Activated CD4-positive, alpha-beta T cell treated with anti-CD3 and anti-CD28 coated beads, Interleukin-2, amount 10 ng/mL, durations not matched to agents 24 days and 14 days (primary cell): ENCODE data around the gene SLC35F3. TPM values are rescaled to one million over a fixed set of nuclear protein-coding genes. Genes with fewer than 3 reads are reported as not detected.
"Not testable (repeated sequence)": the region's sequence is repeated elsewhere in the genome, so short reads cannot be mapped to it uniquely, and the experiment has no call there.

ENCODE experiments used
- DNase-seq: peaks from one replicate; pipeline ENCODE4 v3.0.0; 2022
- H3K27ac Mint-ChIP-seq: one replicate; pipeline ENCODE4 v1.8.0; 2022; ENCODE audit warnings: mild to moderate bottlenecking, mixed read lengths
- H3K27me3 Mint-ChIP-seq: one replicate; pipeline ENCODE4 v1.8.0; 2022; ENCODE audit warnings: mixed read lengths
- H3K36me3 Mint-ChIP-seq: one replicate; pipeline ENCODE4 v1.8.0; 2022; ENCODE audit warnings: low read depth, mild to moderate bottlenecking, mixed read lengths
- H3K4me1 Mint-ChIP-seq: one replicate; pipeline ENCODE4 v1.8.0; 2021; ENCODE audit warnings: mixed read lengths
- H3K4me3 Mint-ChIP-seq: one replicate; pipeline ENCODE4 v1.8.0; 2022; ENCODE audit warnings: mild to moderate bottlenecking, moderate library complexity, mixed read lengths
- H3K9me3 Mint-ChIP-seq: one replicate; pipeline ENCODE4 v1.8.0; 2021; ENCODE audit warnings: mixed read lengths
- intact Hi-C: fragments of 100-400 bp; cut with micrococcal nuclease; formaldehyde crosslinking; loops from one replicate; pipeline ENCODE4 v1.15.1; 2023
- total RNA-seq: library from RNA; stranded (reverse); gene quantifications from 2 replicates; pipeline ENCODE4 v1.2.3, GENCODE V29; 2022

SLC35F3 gene
- total RNA-seq, 1 donor from 2014 or later: 10.9 TPM

- Mint-ChIP-seq H3K27ac (no peak overlapping the region), H3K36me3 (peaks cover 10% of the 10 kb centered on the region), H3K27me3 (peaks cover 6% of the 10 kb centered on the region), H3K4me3 (no peak overlapping the region), H3K4me1 (no peaks in the 10 kb centered on the region), H3K9me3 (peaks cover 14% of the 10 kb centered on the region)
- intact Hi-C loops: no loop called here
- no peak for DNase-seq
These were observed 381.7 kb downstream of the SLC35F3 start for GRCh38 chr1:234286206-234286605.

GRCh38 chr1:234288946-234289345 is 384.5 kb downstream of the SLC35F3 start:
- Mint-ChIP-seq H3K36me3 (peaks cover 7% of the 10 kb centered on the region), H3K27ac (no peak overlapping the region), H3K27me3 (peaks cover 6% of the 10 kb centered on the region), H3K9me3 (peaks cover 14% of the 10 kb centered on the region), H3K4me1 (no peaks in the 10 kb centered on the region), H3K4me3 (no peak overlapping the region)
- intact Hi-C loops: no loop called here
- DNase-seq: no peak

DNA sequence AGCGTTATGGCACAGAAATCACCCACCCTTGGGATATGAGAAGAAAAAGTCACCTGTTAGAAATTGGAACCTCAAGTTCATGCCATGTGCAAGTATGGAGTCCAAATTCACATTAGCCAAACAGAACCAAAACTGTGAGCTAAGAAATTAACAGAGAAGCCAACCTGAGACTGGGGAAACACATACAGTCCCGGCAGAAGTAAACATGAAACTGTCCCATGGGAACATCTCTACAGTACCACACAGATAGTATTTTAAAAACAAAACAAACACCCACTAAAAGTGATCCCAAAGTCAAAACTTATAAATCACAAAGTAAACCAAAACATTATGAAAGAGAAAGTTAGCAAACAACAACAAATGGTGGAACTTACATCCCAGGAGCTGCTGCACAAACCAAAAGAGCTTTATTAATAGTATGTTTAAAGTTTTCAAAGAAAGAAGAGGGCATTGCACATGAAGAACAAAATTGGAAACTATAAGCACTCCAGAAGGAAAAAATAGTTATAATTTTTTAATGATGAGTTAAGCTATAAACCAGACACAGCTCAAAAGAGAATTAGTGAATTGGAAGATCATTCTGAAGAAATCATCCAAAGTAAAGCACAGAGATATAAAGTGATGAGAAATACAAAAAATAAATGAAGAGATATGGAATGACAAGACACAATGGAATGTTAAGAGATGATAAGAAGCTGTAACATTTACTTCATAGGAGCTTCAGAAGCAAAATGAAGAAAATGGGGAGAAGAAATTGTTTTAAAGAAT is 385.2 kb downstream of the SLC35F3 start:
- no peak for DNase-seq
- H3K9me3 Mint-ChIP-seq: peaks cover 14% of the 10 kb centered on the region
- H3K27ac Mint-ChIP-seq: no peak overlapping the region
- peaks cover 3% of the 10 kb centered on the region for H3K27me3 Mint-ChIP-seq
- no peaks in the 10 kb centered on the region for H3K4me1 Mint-ChIP-seq
- H3K36me3 Mint-ChIP-seq: peaks cover 7% of the 10 kb centered on the region
- no peak overlapping the region for H3K4me3 Mint-ChIP-seq
- intact Hi-C loops: no loop called here

GRCh38 chr1:234292011-234292410 is 387.5 kb downstream of the SLC35F3 start:
- Mint-ChIP-seq H3K4me3 (no peak overlapping the region), H3K27me3 (peaks cover 6% of the 10 kb centered on the region), H3K27ac (no peak overlapping the region), H3K9me3 (peaks cover 14% of the 10 kb centered on the region), H3K4me1 (no peaks in the 10 kb centered on the region), H3K36me3 (peaks cover 7% of the 10 kb centered on the region)
- intact Hi-C loops: no loop called here
- no peak for DNase-seq

DNA sequence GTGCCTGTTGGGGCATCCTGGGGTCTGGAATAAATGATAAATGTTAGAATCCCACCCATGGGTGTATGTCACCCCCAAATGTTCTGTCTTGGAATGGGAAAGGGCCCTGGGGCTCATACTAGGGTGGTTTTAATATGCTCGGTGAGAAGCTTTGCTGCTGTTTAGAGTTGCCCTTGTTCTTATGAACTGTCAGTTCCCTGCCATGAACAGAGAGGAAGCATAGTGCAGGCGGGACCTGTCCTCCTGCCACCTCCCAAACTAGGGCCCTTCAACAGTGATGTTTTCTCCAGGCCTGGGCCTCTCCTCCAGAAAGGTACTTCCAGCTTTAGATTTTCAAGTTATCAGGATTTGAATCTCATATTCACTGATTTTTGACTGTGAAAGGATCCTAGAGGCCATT is 388.1 kb downstream of the SLC35F3 start:
- no peak overlapping the region for H3K4me3 Mint-ChIP-seq

DNA sequence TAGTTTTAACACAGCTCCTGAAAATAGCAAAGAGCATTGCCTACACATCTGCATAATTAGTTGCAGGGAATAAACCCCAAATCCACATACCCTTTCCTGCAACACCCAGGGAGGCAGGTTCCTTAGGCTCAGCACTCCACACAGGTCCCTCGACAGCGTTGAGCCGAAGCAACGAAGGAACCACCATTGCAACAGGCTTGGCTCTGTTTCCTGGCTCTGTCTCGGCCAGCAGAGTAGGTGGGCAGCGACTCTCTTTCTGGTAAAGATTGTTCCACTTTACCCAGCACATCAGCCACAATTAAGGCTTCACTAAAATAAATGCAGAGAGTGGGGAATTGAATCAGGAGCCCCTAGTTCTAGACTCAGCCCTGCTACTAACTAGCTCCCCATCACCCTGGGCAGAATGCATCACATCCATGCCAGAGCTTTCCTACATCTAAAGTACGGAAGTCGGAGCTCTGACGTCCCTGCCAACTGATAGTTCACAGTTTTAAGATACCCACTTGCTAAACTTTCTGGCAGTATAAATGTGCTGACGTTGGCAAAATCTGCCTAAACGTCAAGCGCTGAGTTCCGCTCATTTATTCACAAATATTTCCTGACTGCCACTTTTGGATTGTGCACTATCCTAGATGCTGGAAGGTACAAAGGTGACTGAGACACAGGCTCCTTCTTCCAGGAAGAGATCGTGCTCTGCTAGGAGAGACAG is 389.8 kb downstream of the SLC35F3 start:
- peaks cover 6% of the 10 kb centered on the region for H3K36me3 Mint-ChIP-seq
- no peak for DNase-seq
- no peak overlapping the region for H3K27ac Mint-ChIP-seq
- intact Hi-C loops: no loop called here
- no peaks in the 10 kb centered on the region for H3K4me1 Mint-ChIP-seq
- H3K27me3 Mint-ChIP-seq: peaks cover 16% of the 10 kb centered on the region
- H3K9me3 Mint-ChIP-seq: peaks cover 8% of the 10 kb centered on the region
- no peak overlapping the region for H3K4me3 Mint-ChIP-seq

More for the DNA sequence above, 388.1 kb downstream of the SLC35F3 start:
- Mint-ChIP-seq H3K36me3 (peaks cover 7% of the 10 kb centered on the region), H3K4me1 (no peaks in the 10 kb centered on the region), H3K27ac (no peak overlapping the region), H3K27me3 (peaks cover 10% of the 10 kb centered on the region), H3K9me3 (peaks cover 14% of the 10 kb centered on the region)
- DNase-seq: no peak
- intact Hi-C loops: no loop called here

- H3K27me3 Mint-ChIP-seq: peaks cover 16% of the 10 kb centered on the region
- H3K36me3 Mint-ChIP-seq: peaks cover 1% of the 10 kb centered on the region
- intact Hi-C loops: no loop called here
- no peak for DNase-seq
- H3K9me3 Mint-ChIP-seq: peaks cover 1% of the 10 kb centered on the region
- H3K4me1 Mint-ChIP-seq: no peaks in the 10 kb centered on the region
- no peak overlapping the region for H3K4me3 Mint-ChIP-seq
- no peak overlapping the region for H3K27ac Mint-ChIP-seq
These were observed 390.6 kb downstream of the SLC35F3 start for GRCh38 chr1:234295068-234295467.

- H3K4me1 Mint-ChIP-seq: no peaks in the 10 kb centered on the region
- DNase-seq: no peak
- H3K36me3 Mint-ChIP-seq: no peaks in the 10 kb centered on the region
- H3K4me3 Mint-ChIP-seq: no peak overlapping the region
- H3K27me3 Mint-ChIP-seq: peaks cover 16% of the 10 kb centered on the region
- intact Hi-C loops: no loop called here
- H3K27ac Mint-ChIP-seq: no peak overlapping the region
- H3K9me3 Mint-ChIP-seq: no peaks in the 10 kb centered on the region
These were observed 391.1 kb downstream of the SLC35F3 start for GRCh38 chr1:234295626-234296025.

DNA sequence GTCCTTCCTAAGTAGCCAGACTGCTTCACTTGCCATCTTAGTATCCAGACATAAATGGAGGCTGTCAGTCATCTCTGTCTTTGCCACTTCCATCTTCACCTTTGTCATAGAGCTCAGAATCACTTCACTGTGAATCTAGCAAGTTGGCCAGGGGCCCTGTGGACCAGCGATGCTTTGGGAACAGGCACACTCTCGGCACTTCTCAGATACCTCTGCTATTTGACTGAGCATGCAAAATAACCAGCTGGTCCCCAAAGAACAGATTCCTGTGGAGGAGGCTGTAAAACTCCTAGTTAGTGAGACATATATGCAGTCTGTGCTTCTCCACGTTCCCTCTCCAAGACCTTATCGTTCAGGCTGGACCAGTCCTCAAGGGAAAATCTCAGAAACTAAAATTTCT is 392.0 kb downstream of the SLC35F3 start:
- H3K9me3 Mint-ChIP-seq: no peaks in the 10 kb centered on the region
- no peak for DNase-seq
- H3K36me3 Mint-ChIP-seq: no peaks in the 10 kb centered on the region
- no peaks in the 10 kb centered on the region for H3K4me1 Mint-ChIP-seq
- intact Hi-C loops: no loop called here
- H3K4me3 Mint-ChIP-seq: no peak overlapping the region
- peaks cover 16% of the 10 kb centered on the region for H3K27me3 Mint-ChIP-seq
- no peak overlapping the region for H3K27ac Mint-ChIP-seq

DNA sequence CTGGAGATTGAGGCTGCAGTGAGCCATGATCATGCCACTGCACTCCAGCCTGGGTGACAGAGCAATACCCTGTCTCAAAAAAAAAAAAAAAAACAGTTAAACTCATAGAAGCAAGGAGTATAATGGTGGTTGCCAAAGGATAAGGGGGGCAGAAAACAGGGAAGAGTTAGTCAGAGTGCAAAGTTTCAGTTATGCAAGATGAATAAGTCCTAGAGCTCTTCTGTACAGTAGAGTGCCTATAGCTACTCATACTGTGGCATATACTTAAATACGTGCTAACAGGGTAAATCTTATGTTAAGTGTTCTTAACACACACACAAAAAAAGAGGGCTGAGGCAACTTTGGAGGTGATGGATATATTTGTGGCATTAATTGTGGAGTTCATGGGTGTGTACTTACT is 393.2 kb downstream of the SLC35F3 start:
- no peaks in the 10 kb centered on the region for H3K4me1 Mint-ChIP-seq
- no peak overlapping the region for H3K4me3 Mint-ChIP-seq

GRCh38 chr1:234300096-234300495 is 395.6 kb downstream of the SLC35F3 start:
- Mint-ChIP-seq H3K27me3 (peaks cover 20% of the 10 kb centered on the region), H3K4me1 (no peaks in the 10 kb centered on the region), H3K4me3 (no peak overlapping the region), H3K36me3 (peaks cover 2% of the 10 kb centered on the region), H3K9me3 (no peaks in the 10 kb centered on the region), H3K27ac (no peak overlapping the region)
- intact Hi-C loops: no loop called here
- DNase-seq: no peak

More for the DNA sequence above, 393.2 kb downstream of the SLC35F3 start:
- Mint-ChIP-seq H3K27me3 (peaks cover 16% of the 10 kb centered on the region), H3K36me3 (no peaks in the 10 kb centered on the region), H3K27ac (no peak overlapping the region), H3K9me3 (no peaks in the 10 kb centered on the region)
- no peak for DNase-seq
- intact Hi-C loops: no loop called here

DNA sequence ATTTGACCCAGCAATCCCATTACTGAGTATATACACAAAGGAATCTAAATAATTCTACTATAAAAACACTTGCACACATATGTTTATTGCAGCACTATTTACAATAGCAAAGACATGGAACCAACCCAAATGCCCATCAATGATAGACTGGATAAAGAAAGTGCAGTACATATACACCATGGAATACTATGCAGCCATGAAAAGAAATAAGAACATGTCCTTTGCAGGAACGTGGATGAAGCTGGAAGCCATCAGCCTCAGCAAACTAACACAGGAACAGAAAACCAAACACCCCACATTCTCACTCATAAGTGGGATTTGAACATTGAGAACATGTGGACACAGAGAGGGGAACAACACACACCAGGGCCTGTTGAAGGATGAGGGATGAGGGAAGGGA is 397.2 kb downstream of the SLC35F3 start:
- intact Hi-C loops, H3K4me1 Mint-ChIP-seq, H3K4me3 Mint-ChIP-seq, H3K9me3 Mint-ChIP-seq, DNase-seq, H3K36me3 Mint-ChIP-seq, H3K27ac Mint-ChIP-seq: not testable (repeated sequence)
- H3K27me3 Mint-ChIP-seq: peaks cover 18% of the 10 kb centered on the region

DNA sequence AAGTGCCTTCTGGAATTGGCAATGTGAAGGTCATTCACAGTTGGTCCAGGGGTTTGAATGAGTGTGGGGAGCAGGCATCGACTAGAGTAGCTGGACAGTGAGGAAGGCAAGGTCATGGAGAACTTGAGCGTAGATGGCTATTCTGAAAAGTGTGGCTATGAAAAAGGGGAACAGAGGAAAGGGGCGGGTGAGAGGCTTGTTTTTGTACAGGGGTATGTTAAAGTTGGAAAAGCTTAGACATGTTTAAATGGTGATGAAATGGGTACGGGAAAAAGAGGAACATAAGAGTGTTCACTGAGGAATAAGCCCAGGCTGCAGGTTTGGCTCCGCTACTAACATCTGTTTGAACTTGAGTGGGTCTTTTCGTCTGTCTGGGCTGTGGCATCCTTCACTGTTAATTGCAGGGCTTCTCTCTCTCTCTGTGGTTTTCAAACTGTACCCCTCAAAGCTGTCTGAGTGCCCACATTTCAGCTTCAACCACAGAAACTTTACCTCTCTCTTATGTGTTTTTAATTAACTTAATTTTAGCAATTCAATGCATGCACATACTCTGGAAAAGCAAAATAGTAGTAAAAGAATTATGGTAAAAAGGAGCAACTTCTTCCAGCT is 398.0 kb downstream of the SLC35F3 start:
- Mint-ChIP-seq H3K27ac (no peak overlapping the region), H3K4me3 (no peak overlapping the region), H3K27me3 (peaks cover 15% of the 10 kb centered on the region), H3K9me3 (no peaks in the 10 kb centered on the region), H3K36me3 (peaks cover 2% of the 10 kb centered on the region), H3K4me1 (no peaks in the 10 kb centered on the region)
- intact Hi-C loops: no loop called here
- DNase-seq: no peak

DNA sequence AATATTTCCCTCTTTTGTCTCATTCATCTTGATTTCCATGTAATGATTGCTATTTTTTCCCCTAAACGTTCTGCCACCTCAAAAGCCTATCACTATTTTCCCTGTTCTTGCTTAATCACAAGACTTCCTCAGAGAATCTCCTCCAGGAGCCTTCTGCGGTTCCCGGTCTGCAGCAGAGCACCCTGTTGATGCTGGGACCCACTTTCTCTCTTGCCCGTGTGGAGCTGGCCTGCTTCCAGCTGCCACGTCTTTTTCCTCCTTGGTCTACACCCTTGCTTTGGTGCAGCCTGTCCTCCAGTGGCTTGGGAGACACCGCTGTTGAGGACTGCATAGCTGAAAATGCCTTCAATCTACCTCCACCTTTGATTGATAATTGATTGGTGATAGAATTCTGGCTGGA is 398.8 kb downstream of the SLC35F3 start:
- no peaks in the 10 kb centered on the region for H3K4me1 Mint-ChIP-seq
- H3K27me3 Mint-ChIP-seq: peaks cover 8% of the 10 kb centered on the region
- H3K9me3 Mint-ChIP-seq: no peaks in the 10 kb centered on the region
- H3K27ac Mint-ChIP-seq: no peak overlapping the region
- DNase-seq: no peak
- peaks cover 2% of the 10 kb centered on the region for H3K36me3 Mint-ChIP-seq
- intact Hi-C loops: no loop called here
- H3K4me3 Mint-ChIP-seq: no peak overlapping the region
